GM13977 (cell line): ENCODE data around the gene SNX5.

Source experiments
- DNase-seq: peaks from one replicate; pipeline ENCODE4 v3.0.0; 2012; ENCODE audit warnings: low spot score
- in situ Hi-C: fragments of 300-500 bp; cut with MboI; formaldehyde crosslinking; loops from one replicate; pipeline ENCODE4 v1.12.0; 2022; ENCODE audit warnings: low sequenced_read_pairs, low pct_unique_long_range_greater_than_20kb, mixed read lengths, inconsistent platforms; ENCODE audit not compliant: unreplicated experiment
- TF ChIP-seq, protein P1 (sequence below): IDR thresholded peaks from 2 replicates; pipeline ENCODE4 v1.5.1; 2012; ENCODE audit warnings: mild to moderate bottlenecking, control low read depth; ENCODE audit not compliant: insufficient read depth; ENCODE audit errors: extremely low read depth, missing control alignments

The SNX5 gene

GRCh38 chr20:17933121-17933520 lies 35.5 kb downstream of the SNX5 start:
- in situ Hi-C loops, result loop anchor here (25.0 kb wide), 1 partner anchor 396 kb away; the partner anchor contains the start of gene BFSP1
- TF ChIP-seq, protein P1, sequence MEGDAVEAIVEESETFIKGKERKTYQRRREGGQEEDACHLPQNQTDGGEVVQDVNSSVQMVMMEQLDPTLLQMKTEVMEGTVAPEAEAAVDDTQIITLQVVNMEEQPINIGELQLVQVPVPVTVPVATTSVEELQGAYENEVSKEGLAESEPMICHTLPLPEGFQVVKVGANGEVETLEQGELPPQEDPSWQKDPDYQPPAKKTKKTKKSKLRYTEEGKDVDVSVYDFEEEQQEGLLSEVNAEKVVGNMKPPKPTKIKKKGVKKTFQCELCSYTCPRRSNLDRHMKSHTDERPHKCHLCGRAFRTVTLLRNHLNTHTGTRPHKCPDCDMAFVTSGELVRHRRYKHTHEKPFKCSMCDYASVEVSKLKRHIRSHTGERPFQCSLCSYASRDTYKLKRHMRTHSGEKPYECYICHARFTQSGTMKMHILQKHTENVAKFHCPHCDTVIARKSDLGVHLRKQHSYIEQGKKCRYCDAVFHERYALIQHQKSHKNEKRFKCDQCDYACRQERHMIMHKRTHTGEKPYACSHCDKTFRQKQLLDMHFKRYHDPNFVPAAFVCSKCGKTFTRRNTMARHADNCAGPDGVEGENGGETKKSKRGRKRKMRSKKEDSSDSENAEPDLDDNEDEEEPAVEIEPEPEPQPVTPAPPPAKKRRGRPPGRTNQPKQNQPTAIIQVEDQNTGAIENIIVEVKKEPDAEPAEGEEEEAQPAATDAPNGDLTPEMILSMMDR, result no peak
- no peak for DNase-seq

GRCh38 chr20:17932396-17932795 lies 36.2 kb downstream of the SNX5 start:
- no peak for DNase-seq
- in situ Hi-C loops, result loop anchor here (25.0 kb wide), 1 partner anchor 395 kb away; the partner anchor contains the start of gene BFSP1
- TF ChIP-seq, protein P1, result no peak

GRCh38 chr20:17931513-17931912 lies 37.1 kb downstream of the SNX5 start:
- in situ Hi-C loops, result loop anchor here (25.0 kb wide), 1 partner anchor 394 kb away; the partner anchor contains the start of gene BFSP1
- no peak for DNase-seq
- TF ChIP-seq, protein P1, result no peak

- TF ChIP-seq, protein P1, result no peak
- DNase-seq, result no peak
- in situ Hi-C loops, result loop anchor here (25.0 kb wide), 1 partner anchor 391 kb away; the partner anchor contains the start of gene BFSP1
Observed at GRCh38 chr20:17928633-17929311, 39.8 kb downstream of the SNX5 start.

GRCh38 chr20:17928211-17928611 lies 40.4 kb downstream of the SNX5 start:
- in situ Hi-C loops, result loop anchor here (25.0 kb wide), 1 partner anchor 391 kb away; the partner anchor contains the start of gene BFSP1
- TF ChIP-seq, protein P1, result no peak
- no peak for DNase-seq

DNA sequence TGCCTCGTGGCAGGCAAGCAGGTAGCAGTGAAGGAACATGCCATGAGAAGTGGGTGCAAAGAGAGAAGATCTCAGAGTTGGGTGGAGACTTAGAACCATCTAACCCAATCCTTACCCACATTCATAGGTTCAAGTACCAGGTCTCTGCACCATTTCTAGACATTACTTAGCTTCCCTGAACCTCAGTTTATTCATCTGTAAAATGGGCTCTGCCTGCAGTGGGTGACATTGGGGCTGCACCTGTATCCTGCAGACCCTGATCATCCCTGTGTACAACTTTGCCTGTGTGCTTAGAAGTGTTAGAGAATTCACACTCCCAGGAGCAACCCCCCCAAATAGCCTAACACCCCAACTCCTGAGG lies 42.7 kb downstream of the SNX5 start:
- no peak for DNase-seq
- in situ Hi-C loops, result loop anchor here (25.0 kb wide), 1 partner anchor 389 kb away; the partner anchor contains the start of gene BFSP1
- TF ChIP-seq, protein P1, result no peak
